GM12878 (cell line): ENCODE data around the gene ARMC9. TPM values are rescaled to one million over a fixed set of nuclear protein-coding genes. Genes with fewer than 3 reads are reported as not detected.

Experiments used
- ATAC-seq: fragments of 200-7000 bp; cut with Tn5 transposase; 3 replicates; pipeline ENCODE4 v1.9.1; 2020; ENCODE audit warnings: mild to moderate bottlenecking, moderate library complexity
- BruUV-seq: library from RNA; stranded (reverse); fragments of 400-500 nt; replicated peaks from 2 replicates; lab custom pipeline; 2021; lab: Mats Ljungman, UMichigan
- CTCF ChIA-PET: fragments of 300-600 bp; sonication (Branson Sonifier 250); formaldehyde crosslinking; extraction: SDS; loops from one replicate; lab custom pipeline; 2021; ENCODE audit warnings: inconsistent platforms; lab: Yijun Ruan, JAX
- POLR2A ChIA-PET: fragments of 350-600 bp; formaldehyde crosslinking; extraction: SDS; loops from one replicate; lab custom pipeline; 2021; ENCODE audit warnings: inconsistent platforms; lab: Charles Lee
- RAD21 ChIA-PET: fragments of 300-600 bp; sonication (Branson Sonifier 250); formaldehyde crosslinking; loops from one replicate; lab custom pipeline; 2023; ENCODE audit warnings: antibody characterized with exemption; ENCODE audit not compliant: unreplicated experiment; lab: Charles Lee
- SMC1A ChIA-PET: fragments of 300-600 bp; sonication (Branson Sonifier 250); formaldehyde crosslinking; loops from one replicate; lab custom pipeline; 2023; ENCODE audit not compliant: unreplicated experiment, uncharacterized antibody; lab: Charles Lee
- DNase-seq: peaks from one replicate; pipeline ENCODE4 v3.0.0-alpha.2; 2011; ENCODE audit warnings: low read depth, low spot score
- FAIRE-seq: peaks from 3 replicates; lab custom pipeline; 2011; peaks lifted over from hg19 to GRCh38; lab: Jason Lieb, UNC
- H2AFZ ChIP-seq: 2 replicates; pipeline ENCODE4 v1.6.0; 2011; ENCODE audit warnings: low read depth, low read length, control low read depth; ENCODE audit not compliant: control insufficient read depth
- H3K27ac ChIP-seq: 2 replicates; pipeline ENCODE4 v1.5.1; 2011; ENCODE audit warnings: control low read depth; ENCODE audit not compliant: control insufficient read depth, insufficient read depth
- H3K27me3 ChIP-seq, 2 experiments: replicated peaks in 1 of 2; 2 replicates each; pipeline versions ENCODE4 v1.6.0 to v1.6.1; 2011; ENCODE audit warnings: low read length in 1 of 2; ENCODE audit not compliant: control insufficient read depth in 2 of 2, insufficient read depth in 2 of 2
- H3K36me3 ChIP-seq, 2 experiments: 2 replicates each; pipeline ENCODE4 v1.5.1; 2011; ENCODE audit warnings: low read length in 1 of 2; ENCODE audit not compliant: control insufficient read depth in 2 of 2, insufficient read depth in 2 of 2
- H3K4me1 ChIP-seq: 2 replicates; pipeline ENCODE4 v1.6.1; 2011; ENCODE audit warnings: mild to moderate bottlenecking, low read length, moderate library complexity, mixed read lengths; ENCODE audit not compliant: control insufficient read depth, insufficient read depth
- H3K4me2 ChIP-seq: 2 replicates; pipeline ENCODE4 v1.6.0; 2011; ENCODE audit warnings: control low read depth; ENCODE audit not compliant: control insufficient read depth, insufficient read depth
- H3K4me3 ChIP-seq: fragments of 200-600 bp; sonication (generic); 2 replicates; pipeline ENCODE4 v1.5.1; 2016
- H3K79me2 ChIP-seq: 2 replicates; pipeline ENCODE4 v1.6.0; 2011; ENCODE audit warnings: low read length; ENCODE audit not compliant: control insufficient read depth, insufficient read depth
- H3K9ac ChIP-seq: 2 replicates; pipeline ENCODE4 v1.8.0; 2011; ENCODE audit warnings: low read length, control low read depth, mixed read lengths; ENCODE audit not compliant: control insufficient read depth, insufficient read depth
- H3K9me3 ChIP-seq: replicated peaks from 3 replicates; pipeline ENCODE4 v1.5.1; 2011; ENCODE audit warnings: mild to moderate bottlenecking, low read length; ENCODE audit not compliant: control insufficient read depth, insufficient read depth
- H4K20me1 ChIP-seq: 2 replicates; pipeline ENCODE4 v1.6.0; 2011; ENCODE audit not compliant: control insufficient read depth, insufficient read depth
- ASH2L ChIP-seq: fragments of 300-600, 200-600 bp; sonication (generic); IDR thresholded peaks from 2 replicates; pipeline ENCODE4 v1.6.1; 2017; ENCODE audit warnings: low read depth, mild to moderate bottlenecking, borderline replicate concordance
- CBFB ChIP-seq: IDR thresholded peaks from 2 replicates; pipeline ENCODE4 v1.6.1; 2016; ENCODE audit warnings: antibody characterized with exemption, low read depth
- CREB1 ChIP-seq: IDR thresholded peaks from 2 replicates; pipeline ENCODE4 v1.6.1; 2012; ENCODE audit warnings: low read depth, mild to moderate bottlenecking, inconsistent platforms
- HDAC6 ChIP-seq: fragments of 200-600 bp; sonication (generic); IDR thresholded peaks from one replicate; pipeline ENCODE4 v1.8.0; 2017; ENCODE audit warnings: antibody characterized with exemption; ENCODE audit not compliant: unreplicated experiment
- IRF5 ChIP-seq: fragments of 450-650 bp; IDR thresholded peaks from 2 replicates; pipeline ENCODE4 v1.6.1; 2017; ENCODE audit warnings: borderline replicate concordance
- NFYA ChIP-seq: IDR thresholded peaks from 2 replicates; pipeline ENCODE4 v1.6.1; 2011; ENCODE audit warnings: low read depth, mild to moderate bottlenecking, low read length, improper control_type of control experiment, borderline replicate concordance
- SPI1 ChIP-seq: IDR thresholded peaks from 2 replicates; pipeline ENCODE4 v1.6.1; 2011; ENCODE audit warnings: low read depth, mild to moderate bottlenecking, low read length, moderate library complexity, borderline replicate concordance; ENCODE audit not compliant: insufficient read depth
- TCF3 ChIP-seq: IDR thresholded peaks from 2 replicates; pipeline ENCODE4 v1.6.1; 2012; ENCODE audit warnings: low read depth, mild to moderate bottlenecking, low read length, borderline replicate concordance; ENCODE audit not compliant: insufficient read depth
- YY1 ChIP-seq: IDR thresholded peaks from 2 replicates; pipeline ENCODE4 v1.6.1; 2011; ENCODE audit warnings: low read depth, mild to moderate bottlenecking, low read length
- ZNF274 ChIP-seq: IDR thresholded peaks from one replicate; pipeline ENCODE4 v1.8.0; 2011; ENCODE audit not compliant: insufficient read length, insufficient read depth
- WGBS: methylation state at CpG from one replicate; pipeline ENCODE4 v1.1.6; 2016; ENCODE audit warnings: low lambda C conversion rate; ENCODE audit not compliant: insufficient replicate concordance, insufficient coverage; ENCODE audit errors: missing lambda C conversion rate; 5-methylcytosine and 5-hydroxymethylcytosine counted together
- in situ Hi-C: fragments of 300-500 bp; cut with MboI; formaldehyde crosslinking; loops from 9 replicates; pipeline ENCODE4 v1.14.3; 2018; ENCODE audit warnings: mixed read lengths
- intact Hi-C: fragments of 100-400 bp; cut with micrococcal nuclease; formaldehyde crosslinking; loops from one replicate; pipeline ENCODE4 v1.14.2; 2022; ENCODE audit not compliant: unreplicated experiment
- polyA plus RNA-seq, 11 experiments: library from polyadenylated mRNA; depleted of rRNA in 4 of 11; unstranded in 6 of 11; stranded (reverse) in 5 of 11; fragments of >200 nt; fragmentation: Nextera tagmentation in 4 of 11; fragmentation: Illumina TruSeq in 1 of 11; extraction: Ambion mirVana in 4 of 11; extraction: Trizol in 1 of 11; gene quantifications; 1 replicate in 1 of 11; 2 replicates in 10 of 11; pipeline versions ENCODE4 v1.2.1 to v1.2.3, GENCODE V29; 2011 to 2016; ENCODE audit warnings: inconsistent platforms in 2 of 11, missing spikeins in 2 of 11, low read depth in 1 of 11
- total RNA-seq, 4 experiments: library from RNA; depleted of rRNA in 3 of 4; stranded (reverse); fragments of >200 nt in 3 of 4; fragmentation: Illumina TruSeq in 1 of 4; extraction: Trizol in 1 of 4; gene quantifications; 2 replicates each; pipeline versions ENCODE4 v1.2.1 to v1.2.3, GENCODE V29; 2013 to 2021
- TF ChIP-seq, protein P1 (sequence below): fragments of 450-650 bp; IDR thresholded peaks from 2 replicates; pipeline ENCODE4 v1.6.1; 2014; ENCODE audit warnings: mild to moderate bottlenecking
- TF ChIP-seq, protein P2 (sequence below): IDR thresholded peaks from 2 replicates; pipeline ENCODE4 v1.6.1; 2012; ENCODE audit warnings: mild to moderate bottlenecking, low read depth, low read length
- TF ChIP-seq, protein P3 (sequence below): fragments of 450-650 bp; IDR thresholded peaks from 2 replicates; pipeline ENCODE4 v1.6.1; 2017; ENCODE audit warnings: mild to moderate bottlenecking, moderate library complexity

The ARMC9 gene
- total and polyA plus RNA-seq, 10 of the 15 experiments (the other 5 are each of a cell fraction or from before 2014, with no cell fraction given) = 3.8 to 21.8 (median 10.4) TPM

- peaks cover 6% of the 10 kb centered on the region for H3K4me1 ChIP-seq
- H3K9me3 ChIP-seq = no peaks in the 10 kb centered on the region
- ATAC-seq (no peak), FAIRE-seq (no peak), DNase-seq (no peak)
- RAD21 ChIA-PET = interaction anchor here (0.7 to 2.1 kb wide), 4 partner anchors 9 to 94 kb away, joined by 3 to 12 read pairs (median 3); no protein-coding TSS in a partner anchor
- intact Hi-C loops = loop anchor here (10.0 kb wide), 1 partner anchor 93 kb away; no protein-coding TSS in a partner anchor
- no peaks in the 10 kb centered on the region for H4K20me1 ChIP-seq
- H3K9ac ChIP-seq = peak overlapping the region; percentile 86
- H3K27me3 ChIP-seq = no peaks in the 10 kb centered on the region
- peak overlapping the region; percentile 78 for H3K27ac ChIP-seq
- WGBS = 44% methylated on average over 11 of the region's 11 CpGs
- peak overlapping the region; percentile 99 for H2AFZ ChIP-seq
- no peaks in the 10 kb centered on the region for H3K36me3 ChIP-seq
- in situ Hi-C loops = no loop called here
- H3K4me2 ChIP-seq = peak overlapping the region; percentile 99
- H3K4me3 ChIP-seq = peak overlapping the region; percentile 97
- POLR2A ChIA-PET = interaction anchor here (0.6 to 1.6 kb wide), 2 partner anchors 25 to 519 kb away, joined by 3 to 4 read pairs; no protein-coding TSS in a partner anchor
- BruUV-seq = TSS peak; percentile 99
- SMC1A ChIA-PET = interaction anchor here (1.6 to 2.5 kb wide), 3 partner anchors 15 to 93 kb away, joined by 4 to 10 read pairs (median 7); no protein-coding TSS in a partner anchor
- CTCF ChIA-PET = interaction anchor here (0.6 to 2.1 kb wide), 8 partner anchors 12 to 373 kb away, joined by 3 to 9 read pairs (median 3); no protein-coding TSS in a partner anchor
- H3K79me2 ChIP-seq = no peaks in the 10 kb centered on the region
- TF ChIP-seq CBFB (no peak), NFYA (no peak), IRF5 (no peak), YY1 (no peak), HDAC6 (no peak), ZNF274 (no peak), SPI1 (no peak), ASH2L (no peak), CREB1 (no peak), TCF3 (no peak)
- TF ChIP-seq, protein P1, sequence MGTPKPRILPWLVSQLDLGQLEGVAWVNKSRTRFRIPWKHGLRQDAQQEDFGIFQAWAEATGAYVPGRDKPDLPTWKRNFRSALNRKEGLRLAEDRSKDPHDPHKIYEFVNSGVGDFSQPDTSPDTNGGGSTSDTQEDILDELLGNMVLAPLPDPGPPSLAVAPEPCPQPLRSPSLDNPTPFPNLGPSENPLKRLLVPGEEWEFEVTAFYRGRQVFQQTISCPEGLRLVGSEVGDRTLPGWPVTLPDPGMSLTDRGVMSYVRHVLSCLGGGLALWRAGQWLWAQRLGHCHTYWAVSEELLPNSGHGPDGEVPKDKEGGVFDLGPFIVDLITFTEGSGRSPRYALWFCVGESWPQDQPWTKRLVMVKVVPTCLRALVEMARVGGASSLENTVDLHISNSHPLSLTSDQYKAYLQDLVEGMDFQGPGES = no peak
- TF ChIP-seq, protein P2, sequence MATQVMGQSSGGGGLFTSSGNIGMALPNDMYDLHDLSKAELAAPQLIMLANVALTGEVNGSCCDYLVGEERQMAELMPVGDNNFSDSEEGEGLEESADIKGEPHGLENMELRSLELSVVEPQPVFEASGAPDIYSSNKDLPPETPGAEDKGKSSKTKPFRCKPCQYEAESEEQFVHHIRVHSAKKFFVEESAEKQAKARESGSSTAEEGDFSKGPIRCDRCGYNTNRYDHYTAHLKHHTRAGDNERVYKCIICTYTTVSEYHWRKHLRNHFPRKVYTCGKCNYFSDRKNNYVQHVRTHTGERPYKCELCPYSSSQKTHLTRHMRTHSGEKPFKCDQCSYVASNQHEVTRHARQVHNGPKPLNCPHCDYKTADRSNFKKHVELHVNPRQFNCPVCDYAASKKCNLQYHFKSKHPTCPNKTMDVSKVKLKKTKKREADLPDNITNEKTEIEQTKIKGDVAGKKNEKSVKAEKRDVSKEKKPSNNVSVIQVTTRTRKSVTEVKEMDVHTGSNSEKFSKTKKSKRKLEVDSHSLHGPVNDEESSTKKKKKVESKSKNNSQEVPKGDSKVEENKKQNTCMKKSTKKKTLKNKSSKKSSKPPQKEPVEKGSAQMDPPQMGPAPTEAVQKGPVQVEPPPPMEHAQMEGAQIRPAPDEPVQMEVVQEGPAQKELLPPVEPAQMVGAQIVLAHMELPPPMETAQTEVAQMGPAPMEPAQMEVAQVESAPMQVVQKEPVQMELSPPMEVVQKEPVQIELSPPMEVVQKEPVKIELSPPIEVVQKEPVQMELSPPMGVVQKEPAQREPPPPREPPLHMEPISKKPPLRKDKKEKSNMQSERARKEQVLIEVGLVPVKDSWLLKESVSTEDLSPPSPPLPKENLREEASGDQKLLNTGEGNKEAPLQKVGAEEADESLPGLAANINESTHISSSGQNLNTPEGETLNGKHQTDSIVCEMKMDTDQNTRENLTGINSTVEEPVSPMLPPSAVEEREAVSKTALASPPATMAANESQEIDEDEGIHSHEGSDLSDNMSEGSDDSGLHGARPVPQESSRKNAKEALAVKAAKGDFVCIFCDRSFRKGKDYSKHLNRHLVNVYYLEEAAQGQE = no peak
- TF ChIP-seq, protein P3, sequence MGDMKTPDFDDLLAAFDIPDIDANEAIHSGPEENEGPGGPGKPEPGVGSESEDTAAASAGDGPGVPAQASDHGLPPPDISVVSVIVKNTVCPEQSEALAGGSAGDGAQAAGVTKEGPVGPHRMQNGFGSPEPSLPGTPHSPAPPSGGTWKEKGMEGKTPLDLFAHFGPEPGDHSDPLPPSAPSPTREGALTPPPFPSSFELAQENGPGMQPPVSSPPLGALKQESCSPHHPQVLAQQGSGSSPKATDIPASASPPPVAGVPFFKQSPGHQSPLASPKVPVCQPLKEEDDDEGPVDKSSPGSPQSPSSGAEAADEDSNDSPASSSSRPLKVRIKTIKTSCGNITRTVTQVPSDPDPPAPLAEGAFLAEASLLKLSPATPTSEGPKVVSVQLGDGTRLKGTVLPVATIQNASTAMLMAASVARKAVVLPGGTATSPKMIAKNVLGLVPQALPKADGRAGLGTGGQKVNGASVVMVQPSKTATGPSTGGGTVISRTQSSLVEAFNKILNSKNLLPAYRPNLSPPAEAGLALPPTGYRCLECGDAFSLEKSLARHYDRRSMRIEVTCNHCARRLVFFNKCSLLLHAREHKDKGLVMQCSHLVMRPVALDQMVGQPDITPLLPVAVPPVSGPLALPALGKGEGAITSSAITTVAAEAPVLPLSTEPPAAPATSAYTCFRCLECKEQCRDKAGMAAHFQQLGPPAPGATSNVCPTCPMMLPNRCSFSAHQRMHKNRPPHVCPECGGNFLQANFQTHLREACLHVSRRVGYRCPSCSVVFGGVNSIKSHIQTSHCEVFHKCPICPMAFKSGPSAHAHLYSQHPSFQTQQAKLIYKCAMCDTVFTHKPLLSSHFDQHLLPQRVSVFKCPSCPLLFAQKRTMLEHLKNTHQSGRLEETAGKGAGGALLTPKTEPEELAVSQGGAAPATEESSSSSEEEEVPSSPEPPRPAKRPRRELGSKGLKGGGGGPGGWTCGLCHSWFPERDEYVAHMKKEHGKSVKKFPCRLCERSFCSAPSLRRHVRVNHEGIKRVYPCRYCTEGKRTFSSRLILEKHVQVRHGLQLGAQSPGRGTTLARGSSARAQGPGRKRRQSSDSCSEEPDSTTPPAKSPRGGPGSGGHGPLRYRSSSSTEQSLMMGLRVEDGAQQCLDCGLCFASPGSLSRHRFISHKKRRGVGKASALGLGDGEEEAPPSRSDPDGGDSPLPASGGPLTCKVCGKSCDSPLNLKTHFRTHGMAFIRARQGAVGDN = no peak
Measured at GRCh38 chr2:231197706-231198290, 633 bp upstream of the ARMC9 start.
